Dermis blood vessel endothelial cell (primary cell): ENCODE measurements around the gene ARFGAP2. TPM values are rescaled to one million over a fixed set of nuclear protein-coding genes. Genes with fewer than 3 reads are reported as not detected.
"Not testable (repeated sequence)": the region's sequence is repeated elsewhere in the genome, so short reads cannot be mapped to it uniquely, and the experiment has no call there.

Experiments
- DNase-seq: peaks from one replicate; pipeline ENCODE4 v3.0.0; 2010
- total RNA-seq: library from RNA; depleted of rRNA; stranded (reverse); fragments of >200 nt; gene quantifications from 2 replicates; pipeline ENCODE4 v1.2.3, GENCODE V29; 2014

Gene ARFGAP2
- total RNA-seq, 1 donor from 2014 or later = 177 TPM

GRCh38 chr11:47147250-47147649 lies 29.4 kb downstream of the ARFGAP2 start:
- no peak for DNase-seq

DNA sequence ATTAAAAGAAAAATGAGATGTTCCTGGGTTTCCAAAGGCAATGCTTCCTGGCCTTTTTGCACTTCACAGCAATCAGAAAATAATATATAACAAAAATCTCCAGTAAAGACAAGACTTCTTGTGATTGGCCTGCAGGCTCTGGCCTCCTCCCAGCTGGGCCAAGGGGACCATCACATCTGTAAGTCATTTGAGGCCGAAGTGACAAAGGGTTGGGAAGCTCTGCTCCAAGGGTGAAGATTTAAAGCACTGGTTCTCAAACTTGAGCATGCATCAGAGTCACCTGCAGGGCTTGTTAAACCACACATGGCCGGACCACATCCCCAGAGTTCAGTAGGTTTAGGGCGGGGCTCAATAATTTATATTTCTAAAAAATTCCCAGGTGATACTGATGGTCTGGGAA lies 32.1 kb downstream of the ARFGAP2 start:
- DNase-seq = no peak

- peak; percentile 34 for DNase-seq
Measured at GRCh38 chr11:47143322-47143721, 33.4 kb downstream of the ARFGAP2 start.

- DNase-seq = no peak
Measured at GRCh38 chr11:47139878-47140277, 36.8 kb downstream of the ARFGAP2 start.

GRCh38 chr11:47137476-47137875 lies 39.2 kb downstream of the ARFGAP2 start:
- no peak for DNase-seq

GRCh38 chr11:47136921-47137320 lies 39.8 kb downstream of the ARFGAP2 start:
- no peak for DNase-seq

DNA sequence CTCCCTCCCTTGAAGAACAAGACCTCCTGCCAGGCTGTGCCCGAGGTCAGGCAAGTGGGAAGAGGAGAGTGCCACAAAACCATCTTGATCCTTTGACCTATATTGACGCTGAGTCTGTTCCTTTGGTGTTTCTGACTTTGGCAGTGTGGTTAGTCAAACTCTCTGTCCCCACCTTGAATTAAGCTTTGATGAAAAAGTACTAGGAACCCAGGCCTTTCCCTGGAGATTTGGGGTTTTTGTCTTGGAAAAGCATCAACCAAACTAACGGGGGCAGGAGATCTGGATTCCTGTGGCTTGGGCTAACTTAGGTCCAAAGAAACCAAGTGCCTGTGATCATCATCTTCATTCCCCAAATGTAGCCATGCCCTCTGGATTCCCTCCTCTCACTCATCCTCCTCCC lies 40.4 kb downstream of the ARFGAP2 start:
- DNase-seq = no peak

GRCh38 chr11:47132981-47133380 lies 43.7 kb downstream of the ARFGAP2 start:
- DNase-seq = no peak

- no peak for DNase-seq
Measured at GRCh38 chr11:47132490-47132889, 44.2 kb downstream of the ARFGAP2 start.

DNA sequence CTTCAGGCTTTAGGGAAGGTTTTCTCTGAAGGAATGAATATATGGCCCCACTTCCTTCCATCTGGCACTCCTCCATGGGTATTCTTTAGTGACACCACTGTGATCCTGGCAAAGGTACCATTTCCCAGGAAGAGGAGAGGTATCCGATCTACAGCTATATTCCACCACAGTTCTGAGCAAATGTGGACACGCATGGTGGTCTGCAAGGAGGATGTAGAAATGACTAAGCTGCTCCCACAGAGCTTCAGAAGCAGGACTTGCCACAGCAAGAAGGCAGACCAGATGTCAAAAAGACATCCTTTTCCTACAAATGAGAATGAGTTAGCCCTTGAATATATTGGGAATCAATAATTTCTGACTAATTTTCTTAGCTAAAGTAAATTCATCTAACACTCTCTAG lies 45.5 kb downstream of the ARFGAP2 start:
- DNase-seq = no peak

GRCh38 chr11:47130543-47130942 lies 46.1 kb downstream of the ARFGAP2 start:
- DNase-seq = no peak

DNA sequence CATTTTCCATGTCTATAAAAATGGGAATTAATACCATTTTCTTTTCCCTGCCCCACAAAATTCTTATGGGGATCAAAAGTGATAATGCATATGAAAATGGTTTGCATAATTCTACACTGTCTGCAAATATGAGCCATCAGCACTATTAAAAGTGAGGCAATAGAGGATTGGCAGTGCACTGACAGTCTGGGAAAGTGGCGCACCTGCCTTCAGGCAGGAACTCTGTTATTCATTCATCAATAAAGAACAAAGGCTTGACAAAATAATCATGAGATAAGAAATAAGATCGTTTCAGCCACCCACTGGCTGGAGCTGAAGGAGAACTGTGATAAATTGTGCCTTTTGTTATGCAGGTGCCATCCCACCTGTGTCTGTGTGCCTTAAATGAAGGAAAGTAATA lies 49.5 kb downstream of the ARFGAP2 start:
- DNase-seq = no peak

- no peak for DNase-seq
Measured at GRCh38 chr11:47125083-47125482, 51.6 kb downstream of the ARFGAP2 start.

- peak; percentile 14 for DNase-seq
Measured at GRCh38 chr11:47124675-47125074, 52.0 kb downstream of the ARFGAP2 start.

GRCh38 chr11:47123094-47123493 lies 53.6 kb downstream of the ARFGAP2 start:
- DNase-seq = no peak

- no peak for DNase-seq
Measured at GRCh38 chr11:47121731-47122130, 54.9 kb downstream of the ARFGAP2 start.

DNA sequence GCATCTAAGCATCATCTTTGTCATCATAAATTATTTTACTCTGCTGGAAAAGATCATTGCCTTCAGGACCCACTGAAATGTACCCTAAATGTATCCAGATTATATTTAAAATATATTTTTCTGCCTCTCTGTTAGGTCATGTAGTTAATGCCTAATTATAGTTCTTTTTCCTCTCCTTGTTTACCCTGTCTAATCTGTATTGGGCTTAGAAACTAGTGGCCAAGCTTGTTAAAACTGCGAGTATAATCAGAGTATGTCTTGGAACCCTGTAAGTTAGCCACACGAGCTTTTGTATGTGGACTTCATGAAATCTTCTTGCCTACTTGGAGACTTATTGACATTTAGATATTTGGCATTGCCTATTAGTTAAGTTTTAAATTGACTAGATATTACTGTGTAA lies 55.6 kb downstream of the ARFGAP2 start:
- no peak for DNase-seq

GRCh38 chr11:47118958-47119688 lies 57.6 kb downstream of the ARFGAP2 start:
- DNase-seq = not testable (repeated sequence)

Other genes with a start within 250 kb of the ARFGAP2 start
- 8.5 and 11.7 TPM in 2 replicates for gene CSTPP1, start 240.1 kb downstream of the ARFGAP2 start, total RNA-seq
- 16.7 and 23.2 TPM in 2 replicates for gene PACSIN3, start 9.6 kb upstream of the ARFGAP2 start, total RNA-seq
- gene DDB2, start 38.1 kb upstream of the ARFGAP2 start, total RNA-seq = 59.2 and 71.9 TPM in 2 replicates
- gene ACP2, start 71.9 kb upstream of the ARFGAP2 start, total RNA-seq = 52.6 and 64.2 TPM in 2 replicates
- gene NR1H3, start 81.1 kb upstream of the ARFGAP2 start, total RNA-seq = 34.7 and 36.6 TPM in 2 replicates
- 29.8 and 33.6 TPM in 2 replicates for gene MADD, start 93.3 kb upstream of the ARFGAP2 start, total RNA-seq
- not detected in 2 replicates for gene MYBPC3, start 175.8 kb upstream of the ARFGAP2 start, total RNA-seq
- not detected in 2 replicates for gene SPI1, start 201.7 kb upstream of the ARFGAP2 start, total RNA-seq
- 72.8 and 78.0 TPM in 2 replicates for gene SLC39A13, start 231.7 kb upstream of the ARFGAP2 start, total RNA-seq
- gene PSMC3, start 249.6 kb upstream of the ARFGAP2 start, total RNA-seq = 147 and 248 TPM in 2 replicates